Transverse colon (tissue), 4 donors: ENCODE data around the gene TRIM9. TPM values are rescaled to one million over a fixed set of nuclear protein-coding genes. Genes with fewer than 3 reads are reported as not detected.

Source experiments
- DNase-seq: peaks from one replicate; pipeline ENCODE4 v3.0.0-alpha.2; 2019
- H3K27ac ChIP-seq, 4 donors: fragments of 200-600 bp; sonication (generic); 2 replicates each; pipeline ENCODE4 v1.5.1; 2016 to 2018; ENCODE audit warnings: inconsistent platforms in 4 of 4
- H3K27me3 ChIP-seq: fragments of 200-600 bp; sonication (generic); 2 replicates; pipeline ENCODE4 v1.5.1; 2017; ENCODE audit warnings: inconsistent platforms
- H3K36me3 ChIP-seq, 4 donors: fragments of 200-600 bp; sonication (generic); 2 replicates each; pipeline ENCODE4 v1.5.1; 2017 to 2019; ENCODE audit warnings: inconsistent platforms in 4 of 4
- H3K4me1 ChIP-seq, 4 donors: fragments of 200-600 bp; sonication (generic); 2 replicates each; pipeline ENCODE4 v1.5.1; 2017 to 2020; ENCODE audit warnings: inconsistent platforms in 4 of 4
- H3K4me3 ChIP-seq, 4 donors: fragments of 200-600 bp; sonication (generic); 1 replicate in 1 of 4; 2 replicates in 3 of 4; pipeline versions ENCODE4 v1.5.1 to v1.6.1; 2017 to 2019; ENCODE audit warnings: inconsistent platforms in 4 of 4
- H3K9me3 ChIP-seq, 2 donors: fragments of 200-600 bp; sonication (generic); 2 replicates each; pipeline ENCODE4 v1.5.1; 2017 to 2019; ENCODE audit warnings: inconsistent platforms in 2 of 2
- EP300 ChIP-seq: sonication (generic); formaldehyde crosslinking; IDR thresholded peaks from one replicate; pipeline ENCODE4 v1.6.1; 2017; ENCODE audit warnings: antibody characterized with exemption, low read depth
- POLR2A ChIP-seq: fragments of 450-650 bp; IDR thresholded peaks from one replicate; pipeline ENCODE4 v1.6.1; 2016; ENCODE audit warnings: antibody characterized with exemption, mild to moderate bottlenecking, moderate library complexity
- POLR2AphosphoS5 ChIP-seq, 3 donors: sonication (generic); formaldehyde crosslinking; IDR thresholded peaks; one replicate each; pipeline ENCODE4 v1.6.1; 2016; ENCODE audit warnings: antibody characterized with exemption in 3 of 3
- WGBS, 2 donors: methylation state at CpG; one replicate each; pipeline ENCODE4 v1.1.5; 2018; ENCODE audit warnings: low coverage in 1 of 2; 5-methylcytosine and 5-hydroxymethylcytosine counted together
- in situ Hi-C, 4 donors: fragments of 200-750 bp; cut with MboI; loops; one replicate each; pipeline versions ENCODE4 v1.15.0 to v1.15.1; 2017; ENCODE audit warnings: low sequenced_read_pairs in 3 of 4, low pct_ligation_motif_present in 1 of 4, low pct_unique_long_range_greater_than_20kb in 1 of 4
- intact Hi-C: fragments of 100-400 bp; cut with DNase I; formaldehyde crosslinking; loops from one replicate; pipeline ENCODE4 v1.15.1; 2023; ENCODE audit warnings: low total_unique reads
- total RNA-seq, 4 donors: library from RNA; depleted of rRNA; stranded (reverse); fragments of >200 nt; gene quantifications; one replicate each; pipeline ENCODE4 v1.1.0, GENCODE V29; 2016
- TF ChIP-seq, protein P1 (sequence below), 5 experiments: fragments of 200-600 bp in 3 of 5; fragments of 450-650 bp in 2 of 5; sonication (generic) in 3 of 5; IDR thresholded peaks; 1 replicate in 2 of 5; 2 replicates in 3 of 5; pipeline ENCODE4 v1.5.1; 2016 to 2017; ENCODE audit warnings: antibody characterized with exemption in 5 of 5, inconsistent platforms in 3 of 5, mild to moderate bottlenecking in 2 of 5, moderate library complexity in 1 of 5

The TRIM9 gene
- total RNA-seq, 4 donors from 2014 or later, result 9.2 to 21.3 (median 16.1) TPM

DNA sequence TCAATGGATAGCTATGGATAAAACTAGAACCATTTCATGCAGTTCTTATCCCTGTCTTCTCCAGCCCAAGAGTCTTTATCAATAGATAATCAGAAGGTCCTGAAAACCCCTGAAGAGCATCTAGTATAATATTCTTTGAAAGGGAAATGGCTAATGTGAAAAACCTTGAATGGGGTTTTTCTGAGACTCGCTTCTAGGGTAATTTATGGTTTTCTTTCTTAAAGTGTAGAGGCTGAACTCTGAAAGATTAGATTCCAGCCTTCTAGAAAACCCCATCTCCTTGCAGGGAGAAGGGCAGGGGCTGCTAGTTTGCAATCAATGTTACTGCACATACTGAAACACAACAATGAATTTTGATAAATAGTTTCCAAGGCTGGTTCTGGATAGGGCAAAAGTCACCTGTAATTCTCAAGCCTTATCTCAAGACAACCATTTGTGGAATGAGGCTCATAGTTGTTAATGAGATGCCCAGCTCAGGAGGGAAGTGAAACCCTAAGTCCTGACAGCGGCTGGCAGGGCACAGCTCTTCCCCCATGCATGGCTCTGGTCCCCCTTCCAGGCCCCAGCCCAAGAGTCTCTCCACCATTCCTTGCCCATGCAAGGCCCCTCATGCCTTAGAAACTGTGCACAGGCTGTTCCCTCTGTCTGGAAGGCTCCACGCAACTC, 116.9 kb downstream of the TRIM9 start:
- Histone ChIP-seq H3K27me3 (no peaks in the 10 kb centered on the region), H3K36me3 (no peaks in the 10 kb centered on the region), H3K9me3 (no peaks in the 10 kb centered on the region), H3K4me1 (no peaks in the 10 kb centered on the region), H3K27ac (no peak overlapping the region), H3K4me3 (no peak overlapping the region)
- DNase-seq, result no peak
- in situ Hi-C loops, result no loop called here
- 79 to 80% methylated on average over 3 of the region's 3 CpGs for WGBS, 2 donors
- intact Hi-C loops, result no loop called here
- TF ChIP-seq, protein P1, sequence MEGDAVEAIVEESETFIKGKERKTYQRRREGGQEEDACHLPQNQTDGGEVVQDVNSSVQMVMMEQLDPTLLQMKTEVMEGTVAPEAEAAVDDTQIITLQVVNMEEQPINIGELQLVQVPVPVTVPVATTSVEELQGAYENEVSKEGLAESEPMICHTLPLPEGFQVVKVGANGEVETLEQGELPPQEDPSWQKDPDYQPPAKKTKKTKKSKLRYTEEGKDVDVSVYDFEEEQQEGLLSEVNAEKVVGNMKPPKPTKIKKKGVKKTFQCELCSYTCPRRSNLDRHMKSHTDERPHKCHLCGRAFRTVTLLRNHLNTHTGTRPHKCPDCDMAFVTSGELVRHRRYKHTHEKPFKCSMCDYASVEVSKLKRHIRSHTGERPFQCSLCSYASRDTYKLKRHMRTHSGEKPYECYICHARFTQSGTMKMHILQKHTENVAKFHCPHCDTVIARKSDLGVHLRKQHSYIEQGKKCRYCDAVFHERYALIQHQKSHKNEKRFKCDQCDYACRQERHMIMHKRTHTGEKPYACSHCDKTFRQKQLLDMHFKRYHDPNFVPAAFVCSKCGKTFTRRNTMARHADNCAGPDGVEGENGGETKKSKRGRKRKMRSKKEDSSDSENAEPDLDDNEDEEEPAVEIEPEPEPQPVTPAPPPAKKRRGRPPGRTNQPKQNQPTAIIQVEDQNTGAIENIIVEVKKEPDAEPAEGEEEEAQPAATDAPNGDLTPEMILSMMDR (IDR thresholded peaks at IDR 0.05), result no peak
- TF ChIP-seq EP300 (no peak), POLR2A (no peak), POLR2AphosphoS5 (IDR thresholded peaks at IDR 0.05) (no peak)

DNA sequence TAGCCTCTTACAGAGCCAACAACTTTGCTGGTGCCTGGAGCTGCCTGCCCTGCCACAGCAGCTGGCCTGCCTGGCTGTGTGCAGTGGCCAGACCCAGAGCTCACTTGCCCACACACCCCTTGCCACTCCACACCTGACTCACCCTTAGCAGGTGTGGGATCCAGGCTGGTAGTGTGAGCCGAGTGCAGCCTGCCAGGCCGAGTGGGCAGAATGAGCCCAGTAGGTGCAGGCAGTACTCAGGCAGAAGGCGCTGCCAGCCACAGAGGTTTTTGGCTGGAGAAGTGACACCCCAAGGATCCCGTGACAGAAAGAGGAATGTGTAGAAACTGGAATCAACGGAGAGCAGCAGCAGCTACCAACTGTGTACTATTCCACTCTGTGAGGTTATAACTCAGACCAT, 120.8 kb downstream of the TRIM9 start:
- H3K36me3 ChIP-seq, result no peaks in the 10 kb centered on the region
- TF ChIP-seq, protein P1 (IDR thresholded peaks at IDR 0.05), result no peak
- no peak for TF ChIP-seq EP300
- no peaks in the 10 kb centered on the region for H3K4me1 ChIP-seq
- no peaks in the 10 kb centered on the region for H3K27me3 ChIP-seq
- H3K9me3 ChIP-seq, result no peaks in the 10 kb centered on the region
- in situ Hi-C loops (loop anchor here in 3 of 4 donors (25.0 kb wide), 3 partner anchors 238 to 813 kb away; partner anchors contain the start of gene TMX1 (in 1 of the 3)), intact Hi-C loops (no loop called here)
- H3K4me3 ChIP-seq, result no peak overlapping the region
- H3K27ac ChIP-seq, result no peak overlapping the region
- DNase-seq, result no peak
- WGBS, 2 donors, result 73 to 76% methylated on average over 2 to 5 of the region's 5 CpGs

DNA sequence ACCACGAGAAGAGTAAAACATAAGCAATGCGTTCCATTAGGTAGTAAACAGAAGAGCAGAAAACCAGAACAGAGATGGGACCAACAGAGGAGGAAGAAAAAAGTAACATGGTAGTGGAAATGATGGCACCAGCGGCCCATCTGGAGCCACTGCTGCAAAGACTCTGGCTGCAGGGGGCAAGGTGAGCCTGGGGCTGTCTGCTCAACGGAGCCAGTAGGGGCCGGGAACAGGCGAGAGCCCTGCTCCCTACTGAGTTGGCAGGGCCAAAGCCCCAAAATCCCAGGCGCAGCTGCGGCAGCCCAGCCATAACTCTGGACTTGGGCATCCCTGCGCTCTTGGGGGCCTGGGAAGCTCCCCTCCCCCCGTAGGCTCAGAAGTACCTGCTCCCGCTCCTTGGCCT, 122.2 kb downstream of the TRIM9 start:
- H3K4me3 ChIP-seq, result no peak overlapping the region
- no peak for DNase-seq
- no peaks in the 10 kb centered on the region for H3K27me3 ChIP-seq
- no peaks in the 10 kb centered on the region for H3K36me3 ChIP-seq
- H3K9me3 ChIP-seq, result no peaks in the 10 kb centered on the region
- 94 to 97% methylated on average over 2 to 11 of the region's 11 CpGs for WGBS, 2 donors
- no peaks in the 10 kb centered on the region for H3K4me1 ChIP-seq
- TF ChIP-seq EP300 (no peak), POLR2AphosphoS5 (IDR thresholded peaks at IDR 0.05) (no peak), POLR2A (no peak)
- TF ChIP-seq, protein P1 (IDR thresholded peaks at IDR 0.05), result no peak
- in situ Hi-C loops (loop anchor here in 3 of 4 donors (25.0 kb wide), 3 partner anchors 240 to 815 kb away; partner anchors contain the start of gene TMX1 (in 1 of the 3)), intact Hi-C loops (no loop called here)
- no peak overlapping the region for H3K27ac ChIP-seq

DNA sequence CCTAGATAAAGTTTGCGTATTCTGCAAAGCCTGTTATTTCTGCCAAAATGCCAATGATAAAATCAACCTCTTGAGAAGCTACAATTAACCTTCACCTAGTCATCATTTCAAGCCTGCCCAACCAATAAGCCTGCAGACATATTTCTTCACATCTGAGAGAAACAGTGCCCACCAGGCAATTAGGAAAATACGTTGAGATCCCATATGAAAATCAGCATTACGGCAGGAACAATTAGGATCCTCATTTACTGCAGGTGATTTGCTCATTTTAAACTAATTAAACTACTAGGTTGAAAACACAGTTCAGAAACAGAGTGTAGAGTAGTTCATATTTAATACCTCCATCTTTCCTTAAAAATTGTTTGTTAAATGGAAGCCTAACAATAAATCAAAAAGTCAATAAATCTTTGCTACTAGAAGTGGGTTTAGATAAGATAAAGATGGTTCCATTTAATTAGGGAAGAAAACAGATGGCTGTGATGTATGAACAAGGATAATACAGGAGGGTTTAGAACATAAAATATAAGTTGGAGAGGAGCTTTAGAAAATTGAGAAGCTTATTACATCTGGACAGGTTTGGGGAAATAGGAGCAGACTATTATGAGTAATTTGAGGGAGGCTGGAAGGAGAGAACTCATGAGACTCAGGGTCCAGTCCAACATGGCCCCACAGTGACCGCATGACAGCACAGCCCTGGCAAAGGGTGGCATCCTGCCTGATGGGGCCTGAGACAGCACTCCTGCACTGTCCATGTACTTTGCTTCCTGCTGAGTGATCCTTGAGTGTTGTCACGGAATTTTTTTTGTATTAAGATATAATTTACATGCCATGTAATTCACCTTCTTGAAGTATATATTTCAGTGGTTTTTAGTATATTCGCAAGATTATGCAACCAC, 123.8 kb downstream of the TRIM9 start:
- no peaks in the 10 kb centered on the region for H3K27me3 ChIP-seq
- no peak overlapping the region for H3K27ac ChIP-seq
- no peaks in the 10 kb centered on the region for H3K4me1 ChIP-seq
- no peaks in the 10 kb centered on the region for H3K9me3 ChIP-seq
- no peak overlapping the region for H3K4me3 ChIP-seq
- no peak for TF ChIP-seq EP300
- no peak for TF ChIP-seq POLR2A
- TF ChIP-seq, protein P1 (IDR thresholded peaks at IDR 0.05), result no peak
- no peak for TF ChIP-seq POLR2AphosphoS5 (IDR thresholded peaks at IDR 0.05)
- in situ Hi-C loops (loop anchor here in 3 of 4 donors (25.0 kb wide), 3 partner anchors 241 to 816 kb away; partner anchors contain the start of gene TMX1 (in 1 of the 3)), intact Hi-C loops (no loop called here)
- WGBS, 2 donors, result 84 to 86% methylated on average over 5 to 6 of the region's 6 CpGs
- H3K36me3 ChIP-seq, result no peaks in the 10 kb centered on the region
- no peak for DNase-seq
